Ovary (tissue), 9 donors: ENCODE results near the gene CDC42SE1. TPM values are rescaled to one million over a fixed set of nuclear protein-coding genes. Genes with fewer than 3 reads are reported as not detected.
"Not testable (repeated sequence)": the region's sequence is repeated elsewhere in the genome, so short reads cannot be mapped to it uniquely, and the experiment has no call there.

ENCODE experiments used
- DNase-seq, 5 donors: peaks; one replicate each; pipeline ENCODE4 v3.0.0-alpha.2; 2019 to 2020
- H3K27ac ChIP-seq, 2 donors: fragments of 200-600 bp; one replicate each; pipeline versions ENCODE4 v1.5.1 to v1.8.0; 2019 to 2022
- H3K27me3 ChIP-seq: fragments of 200-600 bp; one replicate; pipeline ENCODE4 v1.8.0; 2022
- H3K36me3 ChIP-seq: fragments of 200-600 bp; sonication (generic); one replicate; pipeline ENCODE4 v1.5.1; 2019
- H3K4me1 ChIP-seq: one replicate; pipeline ENCODE4 v1.8.1; 2013; ENCODE audit warnings: mild to moderate bottlenecking, moderate library complexity; ENCODE audit not compliant: insufficient read depth
- H3K4me3 ChIP-seq: fragments of 200-600 bp; sonication (generic); one replicate; pipeline ENCODE4 v1.5.1; 2017
- H3K9me3 ChIP-seq, 2 donors: fragments of 200-600 bp in 1 of 2; sonication (generic) in 1 of 2; one replicate each; pipeline versions ENCODE4 v1.5.1 to v1.8.1; 2013 to 2019; ENCODE audit warnings: mild to moderate bottlenecking in 1 of 2, moderate library complexity in 1 of 2
- EP300 ChIP-seq: sonication (generic); formaldehyde crosslinking; IDR thresholded peaks from one replicate; pipeline ENCODE4 v1.6.1; 2017; ENCODE audit warnings: antibody characterized with exemption
- POLR2A ChIP-seq: fragments of 450-650 bp; IDR thresholded peaks from one replicate; pipeline ENCODE4 v1.6.1; 2017; ENCODE audit warnings: antibody characterized with exemption, mild to moderate bottlenecking, moderate library complexity
- WGBS, 3 donors: extraction: QIAGEN DNeasy Blood & Tissue Kit in 1 of 3; methylation state at CpG; one replicate each; pipeline versions ENCODE4 v1.1.5 to v1.1.7; 2013 to 2017; 5-methylcytosine and 5-hydroxymethylcytosine counted together
- intact Hi-C, 4 donors: fragments of 100-400 bp; cut with DNase I; formaldehyde crosslinking; loops; one replicate each; pipeline versions ENCODE4 v1.11.0 to v1.15.1; 2022 to 2023
- polyA plus RNA-seq, 2 donors: library from polyadenylated mRNA; stranded (reverse); fragments of 200-250 nt in 1 of 2; fragments of 350-450 nt in 1 of 2; fragmentation: Illumina TruSeq in 1 of 2; extraction: RNeasy Lipid Tissue Mini Kit (QIAGEN cat#74804) in 1 of 2; gene quantifications; one replicate each; pipeline ENCODE4 v1.2.3, GENCODE V29; 2013 to 2014
- total RNA-seq, 7 donors: library from RNA; depleted of rRNA in 2 of 7; stranded (reverse); fragments of >200 nt in 2 of 7; fragmentation: NEBNext Ultra II Directional in 3 of 7; extraction: Animal tissue kit (Norgen Biotek cat#: 25700) in 3 of 7; gene quantifications; one replicate each; pipeline versions ENCODE4 v1.1.0 to v1.2.4, GENCODE V29; 2016 to 2023
- TF ChIP-seq, protein P1 (sequence below), 3 donors: fragments of 450-650 bp in 2 of 3; fragments of 200-600 bp in 1 of 3; IDR thresholded peaks; one replicate each; pipeline versions ENCODE4 v1.5.1 to v1.8.0; 2016 to 2022; ENCODE audit warnings: antibody characterized with exemption in 3 of 3, mild to moderate bottlenecking in 1 of 3
- donor health status: DM: no; HTN: no; CAD: no; lungs with moderate emphysema.
- donor health status: DM: no; HTN: no; CAD: no.
- donor health status: Bipolar disorder and iron deficiency.
- donor health status: DM: yes; HTN: yes; CAD: no.
- donor health status: DM: no; HTN: no; CAD: no.
- donor health status: DM: yes; HTN: yes; CAD: no.

Gene CDC42SE1
- total and polyA plus RNA-seq, 9 donors = 26.0 to 81.9 (median 56.3) TPM

DNA sequence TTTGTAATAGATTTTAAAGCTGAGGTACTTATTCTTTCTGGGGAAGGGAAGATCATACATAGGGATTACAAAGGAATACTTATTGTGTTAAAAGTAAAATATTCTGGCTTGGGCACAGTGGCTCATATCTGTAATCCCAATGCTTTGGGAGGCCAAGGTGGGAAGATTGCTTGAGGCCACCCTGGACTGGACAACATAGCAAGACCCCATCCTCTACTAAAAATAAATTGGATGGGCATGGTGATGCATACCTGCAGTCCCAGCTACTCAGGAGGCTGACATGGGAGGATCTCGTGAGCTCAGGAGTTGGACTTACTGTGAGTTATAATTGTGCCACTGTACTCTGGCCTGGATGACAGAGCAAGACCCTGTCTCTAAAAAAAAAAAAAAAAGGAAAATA is 38.7 kb upstream of the CDC42SE1 start:
- WGBS, 3 donors = 93 to 100% (median 100%) methylated on average over 1 of the region's 1 CpG
- Histone ChIP-seq H3K27me3 (no peaks in the 10 kb centered on the region), H3K27ac (no peak overlapping the region), H3K4me1 (no peaks in the 10 kb centered on the region), H3K9me3 (no peaks in the 10 kb centered on the region), H3K4me3 (no peak overlapping the region), H3K36me3 (no peaks in the 10 kb centered on the region)
- intact Hi-C loops = loop anchor here in 2 of 4 donors (5.0 to 10.0 kb wide), 2 partner anchors 57 to 59 kb away; partner anchors contain the start of gene TNFAIP8L2 (in 2 of the 2)
- DNase-seq = no peak
- TF ChIP-seq POLR2A (no peak), EP300 (no peak)
- TF ChIP-seq, protein P1, sequence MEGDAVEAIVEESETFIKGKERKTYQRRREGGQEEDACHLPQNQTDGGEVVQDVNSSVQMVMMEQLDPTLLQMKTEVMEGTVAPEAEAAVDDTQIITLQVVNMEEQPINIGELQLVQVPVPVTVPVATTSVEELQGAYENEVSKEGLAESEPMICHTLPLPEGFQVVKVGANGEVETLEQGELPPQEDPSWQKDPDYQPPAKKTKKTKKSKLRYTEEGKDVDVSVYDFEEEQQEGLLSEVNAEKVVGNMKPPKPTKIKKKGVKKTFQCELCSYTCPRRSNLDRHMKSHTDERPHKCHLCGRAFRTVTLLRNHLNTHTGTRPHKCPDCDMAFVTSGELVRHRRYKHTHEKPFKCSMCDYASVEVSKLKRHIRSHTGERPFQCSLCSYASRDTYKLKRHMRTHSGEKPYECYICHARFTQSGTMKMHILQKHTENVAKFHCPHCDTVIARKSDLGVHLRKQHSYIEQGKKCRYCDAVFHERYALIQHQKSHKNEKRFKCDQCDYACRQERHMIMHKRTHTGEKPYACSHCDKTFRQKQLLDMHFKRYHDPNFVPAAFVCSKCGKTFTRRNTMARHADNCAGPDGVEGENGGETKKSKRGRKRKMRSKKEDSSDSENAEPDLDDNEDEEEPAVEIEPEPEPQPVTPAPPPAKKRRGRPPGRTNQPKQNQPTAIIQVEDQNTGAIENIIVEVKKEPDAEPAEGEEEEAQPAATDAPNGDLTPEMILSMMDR (IDR thresholded peaks at IDR 0.05) = no peak

DNA sequence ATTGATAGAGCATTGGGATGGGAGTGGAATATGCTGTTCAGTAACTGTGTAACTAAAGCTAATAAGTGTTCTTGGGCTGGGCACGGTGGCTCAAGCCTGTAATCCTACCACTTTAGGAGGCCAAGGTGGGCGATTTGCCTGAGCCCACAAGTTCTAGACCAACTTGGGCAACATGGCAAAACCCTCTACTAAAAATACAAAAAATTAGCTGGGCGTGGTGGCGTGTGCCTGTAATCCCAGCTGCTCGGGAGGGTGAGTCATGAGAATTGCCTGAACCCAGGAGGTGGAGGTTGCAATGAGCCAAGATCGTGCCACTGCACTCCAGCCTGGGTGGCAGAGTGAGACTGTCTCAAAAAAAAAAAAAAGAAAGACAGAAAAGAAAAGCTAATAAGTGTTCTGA is 38.0 kb upstream of the CDC42SE1 start:
- not testable (repeated sequence) for H3K4me1 ChIP-seq, H3K27me3 ChIP-seq, H3K27ac ChIP-seq, H3K4me3 ChIP-seq, H3K9me3 ChIP-seq, DNase-seq, H3K36me3 ChIP-seq
- WGBS, 3 donors = 88 to 94% (median 94%) methylated on average over 6 of the region's 6 CpGs
- intact Hi-C loops = loop anchor here in 2 of 4 donors (5.0 to 10.0 kb wide), 2 partner anchors 57 to 60 kb away; partner anchors contain the start of gene TNFAIP8L2 (in 2 of the 2)

DNA sequence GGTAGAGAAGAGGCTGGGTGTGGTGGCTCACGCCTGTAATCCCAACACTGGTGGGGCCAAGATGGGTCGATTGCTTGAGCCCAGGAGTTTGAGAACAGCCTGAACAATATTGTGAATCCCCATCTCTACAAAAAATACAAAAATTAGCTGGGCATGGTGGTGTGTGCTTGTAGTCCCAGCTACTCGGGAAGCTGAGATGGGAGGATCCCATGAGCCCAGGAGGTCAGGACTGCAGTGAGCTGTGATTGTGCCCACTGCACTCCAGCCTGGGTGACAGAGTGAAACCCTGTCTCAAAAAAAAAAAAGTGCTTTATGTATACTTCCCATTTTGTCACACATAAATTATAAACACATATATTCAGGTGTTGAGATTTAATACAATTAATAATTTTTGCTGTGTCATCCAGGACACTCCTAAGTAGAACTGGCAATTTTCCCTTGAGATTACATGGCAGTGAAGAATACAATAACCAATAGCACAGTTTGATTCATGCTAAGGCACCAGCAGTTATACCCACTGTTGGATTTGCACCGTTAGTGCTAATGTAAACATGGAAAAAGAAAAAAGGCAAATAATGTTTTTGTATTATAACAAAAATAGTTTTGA is 26.6 kb upstream of the CDC42SE1 start:
- Histone ChIP-seq H3K4me3 (no peak overlapping the region), H3K4me1 (no peaks in the 10 kb centered on the region), H3K27me3 (no peaks in the 10 kb centered on the region), H3K36me3 (no peaks in the 10 kb centered on the region), H3K9me3 (no peaks in the 10 kb centered on the region), H3K27ac (no peak overlapping the region)
- intact Hi-C loops = no loop called here
- DNase-seq = no peak
- 66% methylated on average over 4 of the region's 4 CpGs for WGBS, 3 donors
- no peak for TF ChIP-seq EP300
- TF ChIP-seq, protein P1 (IDR thresholded peaks at IDR 0.05) = no peak

DNA sequence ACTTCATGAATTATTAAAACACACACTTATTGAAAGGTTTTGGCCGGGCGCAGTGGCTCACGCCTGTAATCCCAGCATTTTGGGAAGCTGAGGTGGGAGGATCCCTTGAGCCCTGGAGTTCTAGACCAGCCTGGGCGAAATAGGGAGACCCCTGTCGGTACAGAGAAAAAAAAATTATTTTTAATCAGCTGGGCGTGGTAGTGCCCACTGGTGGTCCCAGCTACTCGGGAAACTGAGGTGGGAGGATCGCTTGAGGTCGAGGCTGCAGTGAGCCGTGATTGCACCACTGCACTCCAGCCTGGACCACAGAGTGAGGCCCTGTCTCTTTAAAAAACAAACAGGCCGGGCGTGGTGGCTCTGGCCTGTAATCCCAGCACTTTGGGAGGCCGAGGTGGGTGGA is 12.8 kb upstream of the CDC42SE1 start:
- Histone ChIP-seq H3K36me3 (no peaks in the 10 kb centered on the region), H3K9me3 (no peaks in the 10 kb centered on the region), H3K27me3 (no peaks in the 10 kb centered on the region), H3K27ac (no peak overlapping the region), H3K4me3 (no peak overlapping the region), H3K4me1 (peaks cover 6% of the 10 kb centered on the region)
- no peak for DNase-seq
- 76 to 81% (median 77%) methylated on average over 13 of the region's 13 CpGs for WGBS, 3 donors
- TF ChIP-seq POLR2A = no peak
- TF ChIP-seq EP300 = no peak
- TF ChIP-seq, protein P1 (IDR thresholded peaks at IDR 0.05) = no peak
- intact Hi-C loops = loop anchor here in 2 of 4 donors (5.0 to 10.0 kb wide), 2 partner anchors 73 to 75 kb away; partner anchors contain the start of gene SEMA6C (in 2 of the 2)
